H1 (cell line): ENCODE data around the gene MAPK8IP2. TPM values are rescaled to one million over a fixed set of nuclear protein-coding genes. Genes with fewer than 3 reads are reported as not detected.

Source experiments
- CTCF ChIA-PET: fragments of 300-600 bp; sonication (Branson Sonifier 250); formaldehyde crosslinking; loops from one replicate; lab custom pipeline; 2021; ENCODE audit not compliant: partially characterized antibody; lab: Charles Lee
- POLR2A ChIA-PET: fragments of 300-600 bp; sonication (Branson Sonifier 250); formaldehyde crosslinking; loops from one replicate; lab custom pipeline; 2021; ENCODE audit warnings: inconsistent platforms; ENCODE audit not compliant: partially characterized antibody; lab: Charles Lee
- DNase-seq, 2 experiments: peaks; one replicate each; pipeline versions ENCODE4 v3.0.0 to v3.0.0-alpha.2; 2010 to 2022; ENCODE audit warnings: low spot score in 2 of 2, low read depth in 1 of 2, mixed read lengths in 1 of 2
- FAIRE-seq: peaks from 2 replicates; lab custom pipeline; 2011; peaks lifted over from hg19 to GRCh38; lab: Jason Lieb, UNC
- H2AFZ ChIP-seq: 2 replicates; pipeline ENCODE4 v1.8.1; 2012; ENCODE audit warnings: low read length, inconsistent platforms
- H2AK5ac ChIP-seq: 2 replicates; pipeline ENCODE4 v1.6.1; 2013; ENCODE audit warnings: low read depth, low read length
- H2BK120ac ChIP-seq: replicated peaks from 2 replicates; pipeline ENCODE3; 2013; ENCODE audit warnings: low read depth, low read length, inconsistent platforms
- H2BK12ac ChIP-seq: 2 replicates; pipeline ENCODE4 v1.6.1; 2013; ENCODE audit warnings: low read depth, low read length
- H2BK15ac ChIP-seq: 2 replicates; pipeline ENCODE4 v1.6.1; 2013; ENCODE audit warnings: low read length
- H2BK20ac ChIP-seq: 2 replicates; pipeline ENCODE4 v1.6.1; 2013; ENCODE audit warnings: low read length
- H2BK5ac ChIP-seq: 2 replicates; pipeline ENCODE4 v1.6.1; 2013; ENCODE audit warnings: low read depth, low read length
- H3K14ac ChIP-seq: 2 replicates; pipeline ENCODE4 v1.6.1; 2013; ENCODE audit warnings: inconsistent platforms; ENCODE audit not compliant: insufficient read length
- H3K18ac ChIP-seq: 2 replicates; pipeline ENCODE4 v1.6.1; 2013; ENCODE audit warnings: low read length; ENCODE audit errors: extremely low read depth
- H3K23ac ChIP-seq: 2 replicates; pipeline ENCODE4 v1.6.1; 2013; ENCODE audit warnings: inconsistent platforms; ENCODE audit not compliant: insufficient read length
- H3K23me2 ChIP-seq: 2 replicates; pipeline ENCODE4 v1.6.1; 2013; ENCODE audit warnings: low read depth, low read length
- H3K27ac ChIP-seq: 2 replicates; pipeline ENCODE4 v1.6.1; 2011; ENCODE audit warnings: low read depth, low read length, inconsistent platforms
- H3K27me3 ChIP-seq, 4 experiments: replicated peaks in 1 of 4; 1 replicate in 1 of 4; 2 replicates in 3 of 4; pipeline versions ENCODE4 v1.6.1 to v1.8.1; 2011 to 2013; ENCODE audit warnings: low read length in 3 of 4, mild to moderate bottlenecking in 3 of 4, inconsistent platforms in 2 of 4, mixed read lengths in 2 of 4, moderate library complexity in 1 of 4; ENCODE audit not compliant: control insufficient read depth in 3 of 4, insufficient read depth in 3 of 4; ENCODE audit errors: extremely low read depth in 1 of 4
- H3K36me3 ChIP-seq, 4 experiments: 2 replicates each; pipeline versions ENCODE4 v1.6.1 to v1.8.1; 2011 to 2013; ENCODE audit warnings: mild to moderate bottlenecking in 4 of 4, low read length in 3 of 4, moderate library complexity in 2 of 4, control low read depth in 1 of 4, inconsistent platforms in 1 of 4; ENCODE audit not compliant: insufficient read depth in 4 of 4, control insufficient read depth in 2 of 4
- H3K4ac ChIP-seq: replicated peaks from 2 replicates; pipeline ENCODE3; 2013; ENCODE audit warnings: low read length, low read depth, mixed read lengths, inconsistent platforms; ENCODE audit not compliant: insufficient read length
- H3K4me1 ChIP-seq, 4 experiments: replicated peaks in 1 of 4; 1 replicate in 1 of 4; 2 replicates in 3 of 4; pipeline versions ENCODE4 v1.6.1 to v1.8.1; 2011 to 2013; ENCODE audit warnings: low read length in 3 of 4, inconsistent platforms in 2 of 4, mixed read lengths in 1 of 4; ENCODE audit not compliant: insufficient read depth in 4 of 4, control insufficient read depth in 3 of 4
- H3K4me2 ChIP-seq, 2 experiments: 2 replicates each; pipeline versions ENCODE4 v1.6.1 to v1.8.1; 2011 to 2013; ENCODE audit warnings: low read depth in 2 of 2, low read length in 2 of 2, control low read depth in 1 of 2, inconsistent platforms in 1 of 2, mild to moderate bottlenecking in 1 of 2; ENCODE audit not compliant: insufficient read depth in 1 of 2
- H3K4me3 ChIP-seq, 4 experiments: fragments of 200-600, 300-600 bp in 1 of 4; sonication (generic), shearing (Covaris generic), sonication (Bioruptor Twin) in 1 of 4; 2 replicates each; pipeline versions ENCODE4 v1.5.1 to v1.8.1; 2011 to 2016; ENCODE audit warnings: low read length in 4 of 4, low read depth in 3 of 4, control low read depth in 2 of 4, inconsistent platforms in 2 of 4, mild to moderate bottlenecking in 2 of 4, mixed read lengths in 1 of 4, moderate library complexity in 1 of 4; ENCODE audit not compliant: insufficient read depth in 2 of 4; ENCODE audit errors: extremely low read depth in 1 of 4
- H3K56ac ChIP-seq: replicated peaks from 2 replicates; pipeline ENCODE3; 2013; ENCODE audit warnings: low read depth, mild to moderate bottlenecking, mixed read lengths, low read length, inconsistent platforms; ENCODE audit not compliant: insufficient read length
- H3K79me1 ChIP-seq: 2 replicates; pipeline ENCODE4 v1.6.1; 2013; ENCODE audit warnings: low read depth, low read length, control low read depth
- H3K79me2 ChIP-seq, 2 experiments: 2 replicates each; pipeline versions ENCODE4 v1.6.1 to v1.8.1; 2012 to 2013; ENCODE audit warnings: low read length in 2 of 2, mild to moderate bottlenecking in 2 of 2, inconsistent platforms in 1 of 2; ENCODE audit not compliant: insufficient read depth in 2 of 2, control insufficient read depth in 1 of 2
- H3K9ac ChIP-seq, 4 experiments: replicated peaks in 1 of 4; 1 replicate in 1 of 4; 2 replicates in 3 of 4; pipeline versions ENCODE4 v1.6.1 to v1.8.1; 2011 to 2013; ENCODE audit warnings: low read depth in 3 of 4, low read length in 3 of 4, control low read depth in 2 of 4, mild to moderate bottlenecking in 2 of 4, moderate library complexity in 2 of 4, inconsistent platforms in 1 of 4; ENCODE audit errors: extremely low read depth in 1 of 4
- H3K9me3 ChIP-seq, 2 experiments: 2 replicates each; pipeline versions ENCODE4 v1.6.1 to v1.8.1; 2012 to 2013; ENCODE audit warnings: mild to moderate bottlenecking in 2 of 2, moderate library complexity in 2 of 2, control low read depth in 1 of 2, inconsistent platforms in 1 of 2, low read depth in 1 of 2, low read length in 1 of 2, mixed read lengths in 1 of 2; ENCODE audit not compliant: insufficient read depth in 2 of 2
- H4K20me1 ChIP-seq, 2 experiments: replicated peaks in 1 of 2; 2 replicates each; pipeline versions ENCODE3 to v1.8.1; 2011 to 2013; ENCODE audit warnings: inconsistent platforms in 2 of 2, low read length in 2 of 2, mild to moderate bottlenecking in 1 of 2; ENCODE audit not compliant: insufficient read depth in 2 of 2, control insufficient read depth in 1 of 2
- H4K5ac ChIP-seq: 2 replicates; pipeline ENCODE4 v1.6.1; 2013; ENCODE audit warnings: low read length, low read depth, mixed read lengths, inconsistent platforms; ENCODE audit not compliant: insufficient read length
- H4K8ac ChIP-seq: 2 replicates; pipeline ENCODE4 v1.8.0; 2013; ENCODE audit warnings: mild to moderate bottlenecking, moderate library complexity, low read length, inconsistent platforms; ENCODE audit not compliant: insufficient read depth; ENCODE audit errors: extremely low read depth
- H4K91ac ChIP-seq: replicated peaks from 2 replicates; pipeline ENCODE3; 2013; ENCODE audit warnings: low read length, mixed read lengths, inconsistent platforms; ENCODE audit not compliant: insufficient read length
- GTF2F1 ChIP-seq: IDR thresholded peaks from 2 replicates; pipeline ENCODE4 v1.6.1; 2012; ENCODE audit warnings: low read depth, low read length, improper control_type of control experiment, borderline replicate concordance
- PHF8 ChIP-seq: fragments of 200-600 bp; sonication (generic); conservative IDR thresholded peaks from 2 replicates; pipeline ENCODE4 v1.7.1; 2012; ENCODE audit warnings: low read depth, mild to moderate bottlenecking, inconsistent platforms, low read length, moderate library complexity
- RBBP5 ChIP-seq: IDR thresholded peaks from 2 replicates; pipeline ENCODE4 v1.7.1; 2012; ENCODE audit warnings: low read depth, mild to moderate bottlenecking, inconsistent platforms, low read length, moderate library complexity, borderline replicate concordance
- SP2 ChIP-seq: IDR thresholded peaks from 2 replicates; pipeline ENCODE4 v1.6.1; 2012; ENCODE audit warnings: mild to moderate bottlenecking, low read length, inconsistent platforms
- TAF7 ChIP-seq: optimal IDR thresholded peaks from 2 replicates; pipeline ENCODE3; 2011; ENCODE audit warnings: low read depth, mild to moderate bottlenecking, inconsistent platforms, low read length, moderate library complexity, borderline replicate concordance
- TEAD4 ChIP-seq: IDR thresholded peaks from 2 replicates; pipeline ENCODE4 v1.6.1; 2012; ENCODE audit warnings: low read depth, low read length, inconsistent platforms, mixed read lengths
- WGBS, 2 experiments: shearing (Covaris generic) in 1 of 2; methylation state at CpG; one replicate each; pipeline versions ENCODE4 v1.1.6 to v1.1.7; 2013 to 2015; ENCODE audit warnings: low lambda C conversion rate in 2 of 2, mixed read lengths in 2 of 2, inconsistent platforms in 1 of 2, low coverage in 1 of 2, missing lambda C conversion rate in 1 of 2; ENCODE audit not compliant: insufficient replicate concordance in 2 of 2, insufficient coverage in 1 of 2, insufficient read length in 1 of 2; ENCODE audit errors: extremely low coverage in 1 of 2, missing lambda C conversion rate in 1 of 2; 5-methylcytosine and 5-hydroxymethylcytosine counted together
- polyA plus RNA-seq, 7 experiments: library from polyadenylated mRNA; depleted of rRNA in 3 of 7; stranded (reverse) in 5 of 7; unstranded in 2 of 7; fragments of >200 nt in 5 of 7; fragments of 200-250 nt in 2 of 7; gene quantifications; 1 replicate in 5 of 7; 2 replicates in 1 of 7; 4 replicates in 1 of 7; pipeline versions ENCODE4 v1.2.1 to v1.2.3, GENCODE V29; 2011 to 2013; ENCODE audit warnings: missing spikeins in 2 of 7, mixed read lengths in 2 of 7
- total RNA-seq: library from RNA; stranded (reverse); fragmentation: NEBNext Ultra II Directional; extraction: Animal tissue kit (Norgen Biotek cat#: 25700); gene quantifications from 2 replicates; pipeline ENCODE4 v1.2.1, GENCODE V29; 2021
- TF ChIP-seq, protein P1 (sequence below): IDR thresholded peaks from 2 replicates; pipeline ENCODE4 v1.6.1; 2011; ENCODE audit warnings: low read length, improper control_type of control experiment
- TF ChIP-seq, protein P2 (sequence below): IDR thresholded peaks from 2 replicates; pipeline ENCODE4 v1.6.1; 2011; ENCODE audit warnings: low read depth, mild to moderate bottlenecking, low read length; ENCODE audit not compliant: insufficient read depth

Gene MAPK8IP2
- total and polyA plus RNA-seq, 2 of the 8 experiments (the other 6 are each of a cell fraction or from before 2014, with no cell fraction given), result 1.5 to 5.5 TPM

DNA sequence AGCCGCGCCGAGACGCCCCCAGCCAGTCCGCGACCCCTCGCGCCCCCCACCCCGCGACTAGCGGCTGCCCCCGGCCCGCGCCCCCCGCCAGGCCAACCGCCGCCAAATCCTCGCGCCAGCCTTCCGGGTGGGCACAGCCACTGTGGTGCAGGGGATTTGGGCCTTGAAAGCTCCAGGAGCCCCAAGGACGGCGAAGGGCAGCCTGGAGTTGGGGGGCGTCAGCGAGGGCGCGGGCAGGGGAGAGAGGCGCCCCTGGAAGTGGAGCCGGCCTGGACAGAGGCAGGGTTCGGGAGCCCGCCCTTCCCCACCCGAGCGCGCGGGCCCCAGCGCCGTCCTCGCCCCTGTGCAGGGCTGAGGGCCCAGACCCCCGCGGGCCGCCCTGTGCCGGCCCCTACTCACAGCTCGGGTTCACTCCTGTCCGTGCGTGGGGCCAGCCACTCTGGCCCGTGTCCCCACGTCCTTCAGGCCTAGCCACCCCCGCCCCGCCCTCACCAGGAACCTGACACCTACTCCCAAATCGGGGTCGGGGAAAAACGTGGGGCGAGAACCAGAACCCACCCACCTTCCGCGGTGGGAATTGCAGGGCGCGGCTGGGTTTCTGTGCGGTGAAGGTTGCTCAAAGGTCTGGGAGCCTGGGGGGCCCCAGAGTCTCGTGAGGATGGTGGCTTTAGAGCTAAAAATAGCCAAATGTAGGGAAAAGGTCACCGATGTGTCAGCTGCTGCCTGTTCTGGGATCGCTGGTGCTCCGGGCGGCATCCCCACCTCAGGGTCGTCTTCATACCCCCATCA lies 22.4 kb upstream of the MAPK8IP2 start, which contains the start of gene CPT1B:
Gene CPT1B (minus strand): TSS at position 441 of the 789 bp plus-strand sequence. CDS start 512 bp downstream, outside the sequence.
- H4K5ac ChIP-seq, result no peak within 1 kb of the TSS
- no peak within 1 kb of the TSS for H3K4me2 ChIP-seq
- POLR2A ChIA-PET, result interaction anchor here (0.8 to 5.4 kb wide), 7 partner anchors 9 to 85 kb away, joined by 3 to 37 read pairs (median 4); partner anchors contain the start of gene SYCE3
- H3K14ac ChIP-seq, result no peak within 1 kb of the TSS
- H3K4ac ChIP-seq, result no peak within 1 kb of the TSS
- H3K79me1 ChIP-seq, result peaks cover 7% of the 10 kb centered on the region; the same call in 1 of the 2 replicates
- FAIRE-seq, result no peak
- H3K4me3 ChIP-seq, result no peak within 1 kb of the TSS
- peaks cover 0 to 7% of the 10 kb centered on the region in 2 experiments; a peak in 1 of 4 replicates for H3K79me2 ChIP-seq
- CTCF ChIA-PET, result interaction anchor here (0.8 to 8.1 kb wide), 11 partner anchors 9 to 122 kb away, joined by 3 to 84 read pairs (median 9); partner anchors contain the start of gene SYCE3
- H3K56ac ChIP-seq, result no peak within 1 kb of the TSS
- peaks cover 4 to 7% of the 10 kb centered on the region in 2 experiments for H4K20me1 ChIP-seq
- no peak within 1 kb of the TSS for H2BK5ac ChIP-seq
- TF ChIP-seq TEAD4, result no peak
- no peak for TF ChIP-seq SP2
- TF ChIP-seq RBBP5, result no peak
- TF ChIP-seq, protein P1, sequence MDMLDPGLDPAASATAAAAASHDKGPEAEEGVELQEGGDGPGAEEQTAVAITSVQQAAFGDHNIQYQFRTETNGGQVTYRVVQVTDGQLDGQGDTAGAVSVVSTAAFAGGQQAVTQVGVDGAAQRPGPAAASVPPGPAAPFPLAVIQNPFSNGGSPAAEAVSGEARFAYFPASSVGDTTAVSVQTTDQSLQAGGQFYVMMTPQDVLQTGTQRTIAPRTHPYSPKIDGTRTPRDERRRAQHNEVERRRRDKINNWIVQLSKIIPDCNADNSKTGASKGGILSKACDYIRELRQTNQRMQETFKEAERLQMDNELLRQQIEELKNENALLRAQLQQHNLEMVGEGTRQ, result no peak
- no peak for TF ChIP-seq PHF8
- TF ChIP-seq TAF7, result no peak
- no peak for TF ChIP-seq GTF2F1
- TF ChIP-seq, protein P2, sequence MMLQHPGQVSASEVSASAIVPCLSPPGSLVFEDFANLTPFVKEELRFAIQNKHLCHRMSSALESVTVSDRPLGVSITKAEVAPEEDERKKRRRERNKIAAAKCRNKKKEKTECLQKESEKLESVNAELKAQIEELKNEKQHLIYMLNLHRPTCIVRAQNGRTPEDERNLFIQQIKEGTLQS, result no peak
- H3K36me3 ChIP-seq, result peaks cover 1 to 13% (median 8%) of the 10 kb centered on the region in 4 experiments; a peak in 7 of 8 replicates
- no peaks in the 10 kb centered on the region for H3K9me3 ChIP-seq
- no peak within 1 kb of the TSS for H2AK5ac ChIP-seq
- peaks cover 0 to 4% (median 3%) of the 10 kb centered on the region in 4 experiments; a peak in 3 of 7 replicates for H3K4me1 ChIP-seq
- no peak within 1 kb of the TSS for H2BK15ac ChIP-seq
- H3K27ac ChIP-seq, result no peak within 1 kb of the TSS
- no peak within 1 kb of the TSS for H3K23ac ChIP-seq
- no peaks in the 10 kb centered on the region for H3K27me3 ChIP-seq
- H3K23me2 ChIP-seq, result peaks cover 4% of the 10 kb centered on the region; the same call in 1 of the 2 replicates
- H4K91ac ChIP-seq, result no peak within 1 kb of the TSS
- DNase-seq, result no peak
- no peak within 1 kb of the TSS for H2BK12ac ChIP-seq
- no peak within 1 kb of the TSS for H3K9ac ChIP-seq
- no peak within 1 kb of the TSS for H2BK20ac ChIP-seq
- peak within 1 kb of the TSS; percentile 80 for H4K8ac ChIP-seq
- 75% methylated on average over 17 of the region's 63 CpGs; no CpG with 5 or more reads in 1 of the 2 experiments for WGBS, 2 experiments
- H3K18ac ChIP-seq, result no peak within 1 kb of the TSS
- H2BK120ac ChIP-seq, result no peak within 1 kb of the TSS
- no peak within 1 kb of the TSS for H2AFZ ChIP-seq
